ENCODE results near the gene ZGLP1. TPM values are rescaled to one million over a fixed set of nuclear protein-coding genes. Genes with fewer than 3 reads are reported as not detected.

The ZGLP1 gene
- total and polyA plus RNA-seq, 2 donors (not counting 1 experiment from before 2014, with no cell fraction given): 6.4 to 8.0 TPM

DNA sequence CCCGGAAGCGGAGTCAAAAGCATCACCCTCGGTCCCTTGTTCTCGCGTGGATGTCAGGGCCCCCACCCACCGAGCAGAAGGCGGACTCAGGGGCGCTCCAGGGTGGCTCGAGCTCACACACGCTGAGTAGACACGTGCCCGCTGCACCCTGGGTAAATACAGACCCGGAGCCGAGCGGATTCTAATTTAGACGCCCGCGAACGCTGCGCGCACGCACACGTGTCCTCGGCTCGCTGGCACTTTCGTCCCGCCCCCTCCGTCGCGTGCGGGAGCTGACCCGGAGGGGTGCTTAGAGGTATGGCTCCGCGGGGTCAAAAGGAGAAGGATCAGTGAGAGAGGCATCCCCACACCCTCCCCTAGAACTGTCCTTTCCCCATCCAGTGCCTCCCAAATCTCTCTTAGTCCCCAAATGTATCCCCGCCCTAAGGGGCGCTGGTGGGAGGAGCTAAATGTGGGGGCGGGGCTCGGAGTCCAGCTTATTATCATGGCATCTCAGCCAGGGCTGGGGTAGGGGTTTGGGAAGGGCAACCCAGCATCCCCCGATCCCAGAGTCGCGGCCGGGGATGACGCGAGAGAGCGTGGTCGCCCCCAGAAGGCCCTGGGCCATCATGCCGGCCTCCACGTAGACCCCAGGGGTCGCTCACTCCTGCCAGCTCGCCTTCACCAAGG, 20.3 kb downstream of the ZGLP1 start:
- Histone ChIP-seq H3K27ac (ENCODE audit: low read length in 2 of 2) (no peak overlapping the region), H3K9ac (ENCODE audit: low read length) (peak overlapping the region; percentile 64), H3K4me3 (ENCODE audit: control extremely low read depth in 1 of 5, extremely low read depth in 1 of 5, insufficient read depth in 1 of 5, low read depth in 2 of 5, low read length in 4 of 5) (peak overlapping the region in 4 of 5 experiments; percentile 22 to 63 (median 46)), H3K36me3 (replicated peaks in 1 of 2; ENCODE audit: control extremely low read depth in 1 of 2, control insufficient read depth in 1 of 2, extremely low read depth in 1 of 2, insufficient read depth in 2 of 2, low read length in 1 of 2) (peaks cover 2 to 19% of the 10 kb centered on the region in 2 experiments), H3K4me1 (ENCODE audit: control insufficient read depth in 2 of 2, insufficient read depth in 2 of 2, low read length in 2 of 2) (peaks cover 83 to 84% of the 10 kb centered on the region in 2 donors), H3K27me3 (replicated peaks in 1 of 4; ENCODE audit: control extremely low read depth in 1 of 4, control insufficient read depth in 3 of 4, insufficient read depth in 4 of 4, low read length in 3 of 4) (peaks cover 0 to 75% (median 54%) of the 10 kb centered on the region in 4 experiments), H3K9me3 (ENCODE audit: control extremely low read depth in 1 of 3, control insufficient read depth in 2 of 3, insufficient read depth in 1 of 3, low read length in 2 of 3) (peaks cover 0 to 59% (median 0%) of the 10 kb centered on the region in 3 donors), H3K4me2 (replicated peaks; ENCODE audit: low read depth, low read length, poor library complexity, severe bottlenecking) (peak overlapping the region; percentile 96), H3K79me2 (ENCODE audit: control insufficient read depth, insufficient read depth, low read length) (no peaks in the 10 kb centered on the region), H2AFZ (ENCODE audit: insufficient read depth, low read depth, low read length, poor library complexity, severe bottlenecking) (peak overlapping the region; percentile 61), H4K20me1 (ENCODE audit: control insufficient read depth, insufficient read depth, low read length, poor library complexity, severe bottlenecking) (peaks cover 29% of the 10 kb centered on the region)
- H3K27me3 Mint-ChIP-seq: peaks cover 37% of the 10 kb centered on the region
- 1% methylated on average over 40 of the region's 50 CpGs for WGBS (ENCODE audit: insufficient coverage)
- DNase-seq: peak; percentile 84
- ChIA-PET POLR2A (interaction anchor here (0.5 to 5.4 kb wide), 6 partner anchors 9 to 58 kb away, joined by 3 to 27 read pairs (median 3); partner anchors contain the start of gene ICAM1), CTCF (interaction anchor here (0.6 to 8.5 kb wide), 9 partner anchors 9 to 1147 kb away, joined by 3 to 116 read pairs (median 3); partner anchors contain the start of gene ICAM1)
- H3K4me1 Mint-ChIP-seq: peaks cover 71% of the 10 kb centered on the region
- no peak for TF ChIP-seq EZH2 (IDR thresholded peaks at IDR 0.05; ENCODE audit: borderline replicate concordance, insufficient read depth, low read depth, low read length, poor library complexity, severe bottlenecking)
- peak; percentile 46 for ATAC-seq (ENCODE audit: low read depth)
- no peaks in the 10 kb centered on the region for H3K9me3 Mint-ChIP-seq (ENCODE audit: insufficient read depth)
- intact Hi-C loops (cut with micrococcal nuclease): no loop called here
- H3K4me3 Mint-ChIP-seq: peak overlapping the region; percentile 87
- H3K27ac Mint-ChIP-seq: no peak overlapping the region

GRCh38 chr19:10288662-10289166, 20.9 kb downstream of the ZGLP1 start:
- Histone ChIP-seq H3K4me2 (replicated peaks; ENCODE audit: low read depth, low read length, poor library complexity, severe bottlenecking) (peak overlapping the region; percentile 96), H3K9ac (ENCODE audit: low read length) (peak overlapping the region; percentile 64), H3K4me1 (ENCODE audit: control insufficient read depth in 2 of 2, insufficient read depth in 2 of 2, low read length in 2 of 2) (peaks cover 78% of the 10 kb centered on the region in 2 donors), H3K27ac (ENCODE audit: low read length in 2 of 2) (no peak overlapping the region), H3K4me3 (ENCODE audit: control extremely low read depth in 1 of 5, extremely low read depth in 1 of 5, insufficient read depth in 1 of 5, low read depth in 2 of 5, low read length in 4 of 5) (peak overlapping the region in 4 of 5 experiments; percentile 22 to 63 (median 46)), H3K9me3 (ENCODE audit: control extremely low read depth in 1 of 3, control insufficient read depth in 2 of 3, insufficient read depth in 1 of 3, low read length in 2 of 3) (peaks cover 0 to 53% (median 0%) of the 10 kb centered on the region in 3 donors), H4K20me1 (ENCODE audit: control insufficient read depth, insufficient read depth, low read length, poor library complexity, severe bottlenecking) (peaks cover 29% of the 10 kb centered on the region), H2AFZ (ENCODE audit: insufficient read depth, low read depth, low read length, poor library complexity, severe bottlenecking) (peak overlapping the region; percentile 61), H3K36me3 (replicated peaks in 1 of 2; ENCODE audit: control extremely low read depth in 1 of 2, control insufficient read depth in 1 of 2, extremely low read depth in 1 of 2, insufficient read depth in 2 of 2, low read length in 1 of 2) (peaks cover 2 to 25% of the 10 kb centered on the region in 2 experiments), H3K79me2 (ENCODE audit: control insufficient read depth, insufficient read depth, low read length) (no peaks in the 10 kb centered on the region), H3K27me3 (replicated peaks in 1 of 4; ENCODE audit: control extremely low read depth in 1 of 4, control insufficient read depth in 3 of 4, insufficient read depth in 4 of 4, low read length in 3 of 4) (peaks cover 0 to 69% (median 49%) of the 10 kb centered on the region in 4 experiments)
- no peak for TF ChIP-seq CTCF (IDR thresholded peaks at IDR 0.05)
- Mint-ChIP-seq H3K27me3 (peaks cover 34% of the 10 kb centered on the region), H3K4me1 (peaks cover 71% of the 10 kb centered on the region), H3K27ac (no peak overlapping the region), H3K9me3 (ENCODE audit: insufficient read depth) (no peaks in the 10 kb centered on the region), H3K4me3 (peak overlapping the region; percentile 87)
- no peak for ATAC-seq (ENCODE audit: low read depth)
- ChIA-PET POLR2A (interaction anchor here (0.5 to 5.4 kb wide), 4 partner anchors 18 to 58 kb away, joined by 3 to 27 read pairs (median 3); partner anchors contain the start of gene ICAM1), CTCF (interaction anchor here (0.6 to 8.5 kb wide), 8 partner anchors 9 to 129 kb away, joined by 3 to 116 read pairs (median 4); partner anchors contain the start of genes ICAM1 and RAVER1)
- no peak for DNase-seq
- under 1% methylated on average over 15 of the region's 23 CpGs for WGBS (ENCODE audit: insufficient coverage)
- intact Hi-C loops (cut with micrococcal nuclease): no loop called here

All from B cell (primary cell).